K562 (cell line): Measurements from ENCODE around the gene TCEAL5. TPM values are rescaled to one million over a fixed set of nuclear protein-coding genes. Genes with fewer than 3 reads are reported as not detected.
A peak's percentile ranks its signal among the peaks of the same experiment; 100 is the strongest.

Experiments used
- BHLHE40 ChIP-seq: IDR thresholded peaks from 2 replicates; pipeline ENCODE4 v1.6.1; 2011; ENCODE audit warnings: low read length, improper control_type of control experiment
- CBX3 ChIP-seq, 2 experiments: IDR thresholded peaks; 1 replicate in 1 of 2; 2 replicates in 1 of 2; pipeline ENCODE4 v1.6.1; 2012; ENCODE audit warnings: inconsistent platforms in 2 of 2, low read length in 2 of 2, borderline replicate concordance in 1 of 2, control low read depth in 1 of 2
- CBX5 ChIP-seq: IDR thresholded peaks from 2 replicates; pipeline ENCODE4 v1.6.1; 2014; ENCODE audit warnings: low read depth, borderline replicate concordance
- CC2D1A ChIP-seq: fragments of 450-650 bp; IDR thresholded peaks from 2 replicates; pipeline ENCODE4 v1.6.1; 2017; ENCODE audit warnings: mild to moderate bottlenecking
- CHD2 ChIP-seq: IDR thresholded peaks from 2 replicates; pipeline ENCODE4 v1.6.1; 2011; ENCODE audit warnings: low read depth, low read length
- CTBP1 ChIP-seq: fragments of 450-650 bp; IDR thresholded peaks from 2 replicates; pipeline ENCODE4 v1.6.1; 2016; ENCODE audit warnings: borderline replicate concordance
- ETV5 ChIP-seq: sonication (generic); formaldehyde crosslinking; IDR thresholded peaks from 2 replicates; pipeline ENCODE4 v1.4.0; 2020; ENCODE audit warnings: low read depth, mild to moderate bottlenecking, missing genetic modification reagents
- GABPA ChIP-seq: fragments of 200-800 bp; sonication (Bioruptor generic); conservative IDR thresholded peaks from 2 replicates; pipeline ENCODE4 v1.6.1; 2016; ENCODE audit warnings: low read depth, missing genetic modification characterization, missing compliant biosample characterization
- KAT7 ChIP-seq: sonication (generic); formaldehyde crosslinking; IDR thresholded peaks from 2 replicates; pipeline ENCODE4 v1.8.0; 2022; ENCODE audit warnings: missing genetic modification reagents, mild to moderate bottlenecking, borderline replicate concordance
- KAT8 ChIP-seq: fragments of 450-650 bp; IDR thresholded peaks from 2 replicates; pipeline ENCODE4 v1.6.1; 2016; ENCODE audit warnings: low read depth, mild to moderate bottlenecking
- L3MBTL2 ChIP-seq: fragments of 450-650 bp; IDR thresholded peaks from 2 replicates; pipeline ENCODE4 v1.6.1; 2016; ENCODE audit warnings: mild to moderate bottlenecking, moderate library complexity
- MTF1 ChIP-seq: fragments of 250-450 bp; sonication (Bioruptor Pico); IDR thresholded peaks from 2 replicates; pipeline ENCODE4 v1.9.0; 2021; ENCODE audit warnings: moderate library complexity, mild to moderate bottlenecking, inconsistent platforms, borderline replicate concordance
- MYBL2 ChIP-seq, 2 experiments: fragments of 450-650 bp in 1 of 2; sonication (generic) in 1 of 2; formaldehyde crosslinking in 1 of 2; IDR thresholded peaks; 2 replicates each; pipeline versions ENCODE4 v1.6.1 to v1.8.1; 2017 to 2022; ENCODE audit warnings: borderline replicate concordance in 1 of 2, inconsistent platforms in 1 of 2, low read depth in 1 of 2, mild to moderate bottlenecking in 1 of 2, missing genetic modification reagents in 1 of 2, moderate library complexity in 1 of 2
- MYNN ChIP-seq, 2 experiments: sonication (generic); formaldehyde crosslinking in 1 of 2; IDR thresholded peaks; 2 replicates each; pipeline versions ENCODE4 v1.5.0 to v1.6.1; 2016 to 2020; ENCODE audit warnings: antibody characterized with exemption in 1 of 2, missing genetic modification reagents in 1 of 2
- NFIC ChIP-seq: fragments of 450-650 bp; IDR thresholded peaks from 2 replicates; pipeline ENCODE4 v1.6.1; 2017; ENCODE audit warnings: mild to moderate bottlenecking, inconsistent platforms
- NR2C2 ChIP-seq, 2 experiments: fragments of 200-800 bp in 1 of 2; sonication (Bioruptor generic) in 1 of 2; sonication (generic) in 1 of 2; formaldehyde crosslinking in 1 of 2; IDR thresholded peaks; 2 replicates each; pipeline versions ENCODE4 v1.6.1 to v1.8.0; 2016 to 2022; ENCODE audit warnings: mild to moderate bottlenecking in 1 of 2, missing compliant biosample characterization in 1 of 2, missing genetic modification characterization in 1 of 2, missing genetic modification reagents in 1 of 2
- PTRF ChIP-seq: fragments of 450-650 bp; IDR thresholded peaks from 2 replicates; pipeline ENCODE4 v1.6.1; 2016; ENCODE audit warnings: mild to moderate bottlenecking, missing genetic modification characterization, missing compliant biosample characterization
- RUNX1 ChIP-seq: sonication (generic); IDR thresholded peaks from 2 replicates; pipeline ENCODE4 v1.6.1; 2016; ENCODE audit warnings: antibody characterized with exemption, low read depth
- SIN3B ChIP-seq: fragments of 450-650 bp; IDR thresholded peaks from 2 replicates; pipeline ENCODE4 v1.6.1; 2017; ENCODE audit warnings: low read depth, mild to moderate bottlenecking, moderate library complexity
- SMC3 ChIP-seq: conservative IDR thresholded peaks from 2 replicates; pipeline ENCODE4 v1.6.1; 2011; ENCODE audit warnings: low read depth, low read length, improper control_type of control experiment; ENCODE audit not compliant: insufficient read depth
- TAF9B ChIP-seq: fragments of 450-650 bp; IDR thresholded peaks from 2 replicates; pipeline ENCODE4 v1.6.1; 2018; ENCODE audit warnings: mild to moderate bottlenecking; ENCODE audit not compliant: partially characterized antibody
- TRIM28 ChIP-seq: fragments of 450-650 bp; IDR thresholded peaks from 2 replicates; pipeline ENCODE4 v1.6.1; 2017
- WHSC1 ChIP-seq: IDR thresholded peaks from one replicate; pipeline ENCODE4 v1.6.1; 2012; ENCODE audit warnings: low read length, control low read depth, inconsistent platforms
- ZBTB8A ChIP-seq: fragments of 450-650 bp; IDR thresholded peaks from 2 replicates; pipeline ENCODE4 v1.6.1; 2018; ENCODE audit warnings: mild to moderate bottlenecking, moderate library complexity; ENCODE audit not compliant: partially characterized antibody
- ZNF121 ChIP-seq: sonication (generic); formaldehyde crosslinking; conservative IDR thresholded peaks from 2 replicates; pipeline ENCODE4 v1.8.0; 2022; ENCODE audit warnings: missing genetic modification reagents
- ZNF561 ChIP-seq: fragments of 450-650 bp; formaldehyde crosslinking; conservative IDR thresholded peaks from 2 replicates; pipeline ENCODE4 v1.4.0; 2020; ENCODE audit warnings: mild to moderate bottlenecking, moderate library complexity
- polyA plus RNA-seq, 8 experiments: library from polyadenylated mRNA; depleted of rRNA in 4 of 8; stranded (reverse) in 5 of 8; unstranded in 3 of 8; fragments of >200 nt; fragmentation: Nextera tagmentation in 2 of 8; fragmentation: Illumina TruSeq in 1 of 8; extraction: Ambion mirVana in 2 of 8; extraction: Trizol in 1 of 8; gene quantifications; 2 replicates each; pipeline versions ENCODE4 v1.2.1 to v1.2.3, GENCODE V29; 2011 to 2014; ENCODE audit warnings: inconsistent platforms in 1 of 8, missing spikeins in 1 of 8
- total RNA-seq, 7 experiments: library from RNA; depleted of rRNA in 6 of 7; stranded (reverse); fragments of >200 nt in 6 of 7; fragmentation: Illumina TruSeq in 2 of 7; extraction: Trizol in 2 of 7; gene quantifications; 2 replicates each; pipeline versions ENCODE4 v1.2.1 to v1.2.3, GENCODE V29; 2011 to 2021; ENCODE audit warnings: low replicate concordance in 1 of 7
- TF ChIP-seq, protein P1 (sequence below), 2 experiments: IDR thresholded peaks in 1 of 2; conservative IDR thresholded peaks in 1 of 2; 2 replicates each; pipeline ENCODE4 v1.6.1; 2016; ENCODE audit warnings: low read depth in 2 of 2, mild to moderate bottlenecking in 1 of 2, missing compliant biosample characterization in 1 of 2, missing genetic modification characterization in 1 of 2, moderate library complexity in 1 of 2

The TCEAL5 gene
- total and polyA plus RNA-seq, 9 of the 15 experiments (the other 6 are each of a cell fraction or from before 2014, with no cell fraction given), result 0.10 to 0.18 TPM; not detected in 7

DNA sequence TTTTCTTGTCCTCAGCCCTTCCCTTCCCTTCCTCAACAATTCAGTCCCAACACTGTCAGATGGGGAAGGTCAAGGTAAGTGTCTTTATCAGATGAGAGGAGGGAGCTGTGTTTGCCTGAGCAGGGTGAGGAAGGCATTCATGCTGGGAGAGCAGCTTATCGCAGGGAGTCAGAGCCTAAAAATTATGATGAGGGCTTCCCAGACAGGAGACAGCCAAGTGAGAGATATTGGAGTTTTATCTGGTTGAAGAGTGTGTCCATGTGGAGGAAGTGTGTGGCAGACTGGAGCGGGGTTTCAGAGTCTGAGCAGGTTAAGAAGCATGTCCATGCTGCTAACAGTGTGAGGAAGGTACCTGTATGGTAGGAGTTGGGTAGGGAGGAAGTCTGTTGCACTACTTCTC is 43.3 kb downstream of the TCEAL5 start (continued):
- TF ChIP-seq MYNN (IDR thresholded peaks at IDR 0.05) (no peak), MYNN (CRISPR knock-in tag; IDR thresholded peaks at IDR 0.05) (no peak), GABPA (tag) (no peak), TRIM28 (no peak), ZBTB8A (no peak), CBX5 (no peak), BHLHE40 (no peak), MTF1 (no peak), RUNX1 (no peak), MYBL2 (IDR thresholded peaks at IDR 0.05; ENCODE audit: low read depth) (no peak), MYBL2 (CRISPR knock-in tag; IDR thresholded peaks at IDR 0.05; ENCODE audit: borderline replicate concordance) (no peak), WHSC1 (no peak), CC2D1A (peak; percentile 35; the same call in 1 of the 2 replicates), SMC3 (no peak), TAF9B (peak; percentile 50), ZNF561 (CRISPR knock-in tag) (no peak), L3MBTL2 (peak; percentile 60; the same call in 1 of the 2 replicates), CTBP1 (peak; percentile 99), ETV5 (CRISPR knock-in tag) (0 out of 2 replicates have a peak, but pooled peaks have one; percentile 44), KAT8 (no peak), NR2C2 (CRISPR knock-in tag; IDR thresholded peaks at IDR 0.05) (no peak), NR2C2 (tag; IDR thresholded peaks at IDR 0.05) (no peak), NFIC (peak; percentile 78), KAT7 (0 out of 2 replicates have a peak, but pooled peaks have one; percentile 29), CBX3 (IDR thresholded peaks at IDR 0.05; ENCODE audit: borderline replicate concordance in 1 of 2, low read length in 2 of 2) (no peak), PTRF (no peak), CHD2 (no peak), SIN3B (no peak), ZNF121 (CRISPR knock-in tag) (no peak)
- TF ChIP-seq, protein P1, sequence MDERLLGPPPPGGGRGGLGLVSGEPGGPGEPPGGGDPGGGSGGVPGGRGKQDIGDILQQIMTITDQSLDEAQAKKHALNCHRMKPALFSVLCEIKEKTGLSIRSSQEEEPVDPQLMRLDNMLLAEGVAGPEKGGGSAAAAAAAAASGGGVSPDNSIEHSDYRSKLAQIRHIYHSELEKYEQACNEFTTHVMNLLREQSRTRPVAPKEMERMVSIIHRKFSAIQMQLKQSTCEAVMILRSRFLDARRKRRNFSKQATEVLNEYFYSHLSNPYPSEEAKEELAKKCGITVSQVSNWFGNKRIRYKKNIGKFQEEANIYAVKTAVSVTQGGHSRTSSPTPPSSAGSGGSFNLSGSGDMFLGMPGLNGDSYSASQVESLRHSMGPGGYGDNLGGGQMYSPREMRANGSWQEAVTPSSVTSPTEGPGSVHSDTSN (CRISPR knock-in tag; IDR thresholded peaks at IDR 0.05; ENCODE audit: low read depth), result no peak
- TF ChIP-seq, protein P1 (tag; conservative IDR thresholded peaks at IDR 0.05; ENCODE audit: low read depth), result peak; percentile 62
